H1 (cell line): Measurements from ENCODE around the gene XPO1. TPM values are rescaled to one million over a fixed set of nuclear protein-coding genes. Genes with fewer than 3 reads are reported as not detected.
A peak's percentile ranks its signal among the peaks of the same experiment; 100 is the strongest.

Experiments
- ATF3 ChIP-seq: IDR thresholded peaks from 2 replicates; pipeline ENCODE4 v1.6.1; 2011; ENCODE audit warnings: low read depth, mild to moderate bottlenecking, low read length; ENCODE audit not compliant: insufficient read depth
- CHD7 ChIP-seq: fragments of 300-600 bp; sonication (generic); IDR thresholded peaks from 2 replicates; pipeline ENCODE4 v1.7.1; 2012; ENCODE audit warnings: low read length, moderate library complexity, mild to moderate bottlenecking, inconsistent platforms; ENCODE audit not compliant: insufficient replicate concordance
- CREB1 ChIP-seq: IDR thresholded peaks from 2 replicates; pipeline ENCODE4 v1.6.1; 2012; ENCODE audit warnings: inconsistent platforms
- E2F6 ChIP-seq: IDR thresholded peaks from 2 replicates; pipeline ENCODE4 v1.6.1; 2012; ENCODE audit warnings: inconsistent platforms
- HDAC6 ChIP-seq: IDR thresholded peaks from one replicate; pipeline ENCODE4 v1.7.1; 2012; ENCODE audit warnings: low read depth, mild to moderate bottlenecking, inconsistent platforms, low read length, moderate library complexity
- POLR2AphosphoS5 ChIP-seq: IDR thresholded peaks from 2 replicates; pipeline ENCODE4 v1.6.1; 2011; ENCODE audit warnings: low read depth, low read length
- RBBP5 ChIP-seq: IDR thresholded peaks from 2 replicates; pipeline ENCODE4 v1.7.1; 2012; ENCODE audit warnings: low read depth, mild to moderate bottlenecking, inconsistent platforms, low read length, moderate library complexity, borderline replicate concordance
- RNF2 ChIP-seq: fragments of 200-900, 300-1000 bp; sonication (generic); IDR thresholded peaks from 2 replicates; pipeline ENCODE4 v1.7.1; 2016; ENCODE audit warnings: borderline replicate concordance, low read depth, mild to moderate bottlenecking, antibody characterized with exemption, low read length; ENCODE audit not compliant: poor library complexity, severe bottlenecking; ENCODE audit errors: missing control alignments
- SP2 ChIP-seq: IDR thresholded peaks from 2 replicates; pipeline ENCODE4 v1.6.1; 2012; ENCODE audit warnings: mild to moderate bottlenecking, low read length, inconsistent platforms
- SP4 ChIP-seq: IDR thresholded peaks from 2 replicates; pipeline ENCODE4 v1.6.1; 2012; ENCODE audit warnings: low read length, inconsistent platforms
- TEAD4 ChIP-seq: IDR thresholded peaks from 2 replicates; pipeline ENCODE4 v1.6.1; 2012; ENCODE audit warnings: low read depth, low read length, inconsistent platforms, mixed read lengths
- YY1 ChIP-seq: IDR thresholded peaks from 2 replicates; pipeline ENCODE4 v1.6.1; 2011; ENCODE audit warnings: low read depth, mild to moderate bottlenecking, low read length
- polyA plus RNA-seq, 7 experiments: library from polyadenylated mRNA; depleted of rRNA in 3 of 7; stranded (reverse) in 5 of 7; unstranded in 2 of 7; fragments of >200 nt in 5 of 7; fragments of 200-250 nt in 2 of 7; gene quantifications; 1 replicate in 5 of 7; 2 replicates in 1 of 7; 4 replicates in 1 of 7; pipeline versions ENCODE4 v1.2.1 to v1.2.3, GENCODE V29; 2011 to 2013; ENCODE audit warnings: missing spikeins in 2 of 7, mixed read lengths in 2 of 7
- total RNA-seq: library from RNA; stranded (reverse); fragmentation: NEBNext Ultra II Directional; extraction: Animal tissue kit (Norgen Biotek cat#: 25700); gene quantifications from 2 replicates; pipeline ENCODE4 v1.2.1, GENCODE V29; 2021

Gene XPO1
- total and polyA plus RNA-seq, 2 of the 8 experiments (the other 6 are each of a cell fraction or from before 2014, with no cell fraction given) = 110 to 296 TPM

GRCh38 chr2:61537950-61538199 lies 281 bp downstream of the XPO1 start (continued):
- TF ChIP-seq ATF3 (no peak), SP2 (no peak), RBBP5 (no peak), POLR2AphosphoS5 (peak; percentile 95), HDAC6 (no peak), YY1 (no peak), CREB1 (no peak), CHD7 (no peak), E2F6 (no peak), RNF2 (no peak), TEAD4 (no peak), SP4 (no peak; the same call in 1 of the 2 replicates)
